SK-N-SH (cell line): ENCODE results near the gene GSC.
"Not testable (repeated sequence)": the region's sequence is repeated elsewhere in the genome, so short reads cannot be mapped to it uniquely, and the experiment has no call there.

Experiments used
- EP300 ChIP-seq, 2 experiments: IDR thresholded peaks; 2 replicates each; pipeline versions ENCODE4 v1.4.0 to v1.6.1; 2012; ENCODE audit warnings: borderline replicate concordance in 1 of 2, low read depth in 1 of 2, low read length in 1 of 2
- EZH2phosphoT487 ChIP-seq: fragments of 200-600 bp; sonication (generic); IDR thresholded peaks from 2 replicates; pipeline ENCODE4 v1.6.1; 2017; ENCODE audit warnings: low read depth, mixed run types, mild to moderate bottlenecking, antibody characterized with exemption, moderate library complexity, borderline replicate concordance
- GABPA ChIP-seq: IDR thresholded peaks from 2 replicates; pipeline ENCODE4 v1.4.0; 2012; ENCODE audit warnings: low read depth, mild to moderate bottlenecking
- GATA2 ChIP-seq: sonication (generic); formaldehyde crosslinking; IDR thresholded peaks from 2 replicates; pipeline ENCODE4 v1.5.0; 2020; ENCODE audit warnings: mild to moderate bottlenecking, missing genetic modification reagents
- NRF1 ChIP-seq: IDR thresholded peaks from 2 replicates; pipeline ENCODE4 v1.6.1; 2012; ENCODE audit warnings: low read depth, mild to moderate bottlenecking, low read length
- POLR2AphosphoS5 ChIP-seq: IDR thresholded peaks from 2 replicates; pipeline ENCODE4 v1.6.1; 2012; ENCODE audit warnings: low read depth, low read length
- RXRA ChIP-seq: IDR thresholded peaks from 2 replicates; pipeline ENCODE4 v1.4.0; 2012; ENCODE audit warnings: low read depth, mild to moderate bottlenecking, borderline replicate concordance
- SIN3A ChIP-seq: IDR thresholded peaks from 2 replicates; pipeline ENCODE4 v1.6.1; 2012; ENCODE audit warnings: low read depth, mild to moderate bottlenecking, low read length, moderate library complexity, borderline replicate concordance
- TCF12 ChIP-seq: IDR thresholded peaks from 2 replicates; pipeline ENCODE4 v1.4.0; 2012
- YY1 ChIP-seq: IDR thresholded peaks from 2 replicates; pipeline ENCODE4 v1.4.0; 2012; ENCODE audit warnings: low read depth, mild to moderate bottlenecking
- TF ChIP-seq, protein P1 (sequence below): IDR thresholded peaks from 2 replicates; pipeline ENCODE4 v1.4.0; 2012; ENCODE audit warnings: low read depth
- TF ChIP-seq, protein P2 (sequence below): fragments of 200-600 bp; sonication (generic); IDR thresholded peaks from 2 replicates; pipeline ENCODE4 v1.6.1; 2017; ENCODE audit warnings: antibody characterized with exemption, mild to moderate bottlenecking, moderate library complexity
- TF ChIP-seq, protein P3 (sequence below): fragments of 150-350 bp; IDR thresholded peaks from 2 replicates; pipeline ENCODE4 v1.6.1; 2017; ENCODE audit warnings: antibody characterized with exemption, low read length, low read depth, borderline replicate concordance

DNA sequence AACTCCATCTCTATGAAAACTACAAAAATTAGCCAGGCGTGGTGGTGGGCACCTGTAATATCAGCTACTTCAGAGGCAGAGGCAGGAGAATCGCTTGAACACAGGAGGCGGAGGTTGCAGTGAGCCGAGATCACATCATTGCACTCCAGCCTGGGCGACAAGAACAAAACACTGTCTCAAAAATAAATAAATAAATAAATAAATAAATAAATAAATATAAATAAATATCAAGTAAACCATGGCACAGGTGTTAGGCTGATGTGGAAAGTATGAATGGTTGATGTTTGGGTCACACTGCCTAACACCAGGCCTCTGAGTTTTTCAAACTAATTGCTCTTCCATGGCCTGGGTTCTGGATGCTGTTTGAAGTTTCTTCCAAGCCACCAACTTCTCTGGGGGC, 41.5 kb downstream of the GSC start:
- TF ChIP-seq TCF12; NRF1; EZH2phosphoT487; GABPA; EP300 (IDR thresholded peaks at IDR 0.05; ENCODE audit: borderline replicate concordance in 1 of 2, low read depth in 1 of 2, low read length in 1 of 2); SIN3A; YY1; POLR2AphosphoS5; RXRA; GATA2: not testable (repeated sequence)
- TF ChIP-seq, protein P1, sequence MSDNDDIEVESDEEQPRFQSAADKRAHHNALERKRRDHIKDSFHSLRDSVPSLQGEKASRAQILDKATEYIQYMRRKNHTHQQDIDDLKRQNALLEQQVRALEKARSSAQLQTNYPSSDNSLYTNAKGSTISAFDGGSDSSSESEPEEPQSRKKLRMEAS: not testable (repeated sequence)
- TF ChIP-seq, protein P2, sequence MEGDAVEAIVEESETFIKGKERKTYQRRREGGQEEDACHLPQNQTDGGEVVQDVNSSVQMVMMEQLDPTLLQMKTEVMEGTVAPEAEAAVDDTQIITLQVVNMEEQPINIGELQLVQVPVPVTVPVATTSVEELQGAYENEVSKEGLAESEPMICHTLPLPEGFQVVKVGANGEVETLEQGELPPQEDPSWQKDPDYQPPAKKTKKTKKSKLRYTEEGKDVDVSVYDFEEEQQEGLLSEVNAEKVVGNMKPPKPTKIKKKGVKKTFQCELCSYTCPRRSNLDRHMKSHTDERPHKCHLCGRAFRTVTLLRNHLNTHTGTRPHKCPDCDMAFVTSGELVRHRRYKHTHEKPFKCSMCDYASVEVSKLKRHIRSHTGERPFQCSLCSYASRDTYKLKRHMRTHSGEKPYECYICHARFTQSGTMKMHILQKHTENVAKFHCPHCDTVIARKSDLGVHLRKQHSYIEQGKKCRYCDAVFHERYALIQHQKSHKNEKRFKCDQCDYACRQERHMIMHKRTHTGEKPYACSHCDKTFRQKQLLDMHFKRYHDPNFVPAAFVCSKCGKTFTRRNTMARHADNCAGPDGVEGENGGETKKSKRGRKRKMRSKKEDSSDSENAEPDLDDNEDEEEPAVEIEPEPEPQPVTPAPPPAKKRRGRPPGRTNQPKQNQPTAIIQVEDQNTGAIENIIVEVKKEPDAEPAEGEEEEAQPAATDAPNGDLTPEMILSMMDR: not testable (repeated sequence)
- TF ChIP-seq, protein P3, sequence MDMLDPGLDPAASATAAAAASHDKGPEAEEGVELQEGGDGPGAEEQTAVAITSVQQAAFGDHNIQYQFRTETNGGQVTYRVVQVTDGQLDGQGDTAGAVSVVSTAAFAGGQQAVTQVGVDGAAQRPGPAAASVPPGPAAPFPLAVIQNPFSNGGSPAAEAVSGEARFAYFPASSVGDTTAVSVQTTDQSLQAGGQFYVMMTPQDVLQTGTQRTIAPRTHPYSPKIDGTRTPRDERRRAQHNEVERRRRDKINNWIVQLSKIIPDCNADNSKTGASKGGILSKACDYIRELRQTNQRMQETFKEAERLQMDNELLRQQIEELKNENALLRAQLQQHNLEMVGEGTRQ: not testable (repeated sequence)
